IMR-90 (cell line): ENCODE measurements around the gene APBB3. TPM values are rescaled to one million over a fixed set of nuclear protein-coding genes. Genes with fewer than 3 reads are reported as not detected.

Experiments used
- ATAC-seq: fragments of 200-7000 bp; cut with Tn5 transposase; 2 replicates; pipeline ENCODE4 v1.9.1; 2020; ENCODE audit warnings: low read depth, mild to moderate bottlenecking, moderate library complexity
- BruUV-seq: library from RNA; stranded (reverse); fragments of 400-500 nt; replicated peaks from 2 replicates; lab custom pipeline; 2021; lab: Mats Ljungman, UMichigan
- CTCF ChIA-PET: fragments of 300-600 bp; formaldehyde crosslinking; extraction: SDS; loops from one replicate; lab custom pipeline; 2021; ENCODE audit warnings: antibody characterized with exemption; lab: Yijun Ruan, JAX
- POLR2A ChIA-PET: fragments of 300-600 bp; sonication (Branson Sonifier 250); formaldehyde crosslinking; loops from one replicate; lab custom pipeline; 2022; ENCODE audit warnings: antibody characterized with exemption; ENCODE audit not compliant: unreplicated experiment; lab: Charles Lee
- DNase-seq: peaks from one replicate; pipeline ENCODE4 v3.0.0; 2013
- H2AFZ ChIP-seq: replicated peaks from 2 replicates; pipeline ENCODE3; 2013; ENCODE audit warnings: low read length, mild to moderate bottlenecking; ENCODE audit not compliant: poor library complexity
- H2AK5ac ChIP-seq: 2 replicates; pipeline ENCODE4 v1.6.1; 2013; ENCODE audit warnings: low read depth, low read length, inconsistent platforms
- H2AK9ac ChIP-seq: replicated peaks from 2 replicates; pipeline ENCODE3; 2013; ENCODE audit warnings: mild to moderate bottlenecking, low read depth, low read length, moderate library complexity; ENCODE audit not compliant: poor library complexity
- H2BK120ac ChIP-seq: 2 replicates; pipeline ENCODE4 v1.6.1; 2013; ENCODE audit warnings: low read depth, low read length, inconsistent platforms
- H2BK15ac ChIP-seq: 3 replicates; pipeline ENCODE4 v1.6.1; 2013; ENCODE audit warnings: low read depth, low read length, inconsistent platforms
- H2BK20ac ChIP-seq: 2 replicates; pipeline ENCODE4 v1.6.1; 2013; ENCODE audit warnings: low read depth, mild to moderate bottlenecking, inconsistent platforms, low read length, moderate library complexity
- H2BK5ac ChIP-seq: 2 replicates; pipeline ENCODE4 v1.6.1; 2013; ENCODE audit warnings: mild to moderate bottlenecking, low read depth, low read length, inconsistent platforms; ENCODE audit not compliant: poor library complexity, severe bottlenecking
- H3K14ac ChIP-seq: replicated peaks from 2 replicates; pipeline ENCODE4 v1.6.1; 2013; ENCODE audit warnings: low read depth, low read length, inconsistent platforms
- H3K18ac ChIP-seq: 2 replicates; pipeline ENCODE4 v1.6.1; 2013; ENCODE audit warnings: low read depth, low read length, control low read depth
- H3K23ac ChIP-seq: 2 replicates; pipeline ENCODE4 v1.6.1; 2013; ENCODE audit warnings: low read depth, low read length, inconsistent platforms
- H3K27ac ChIP-seq: 2 replicates; pipeline ENCODE4 v1.5.1; 2013; ENCODE audit warnings: mild to moderate bottlenecking, control low read depth, low read length; ENCODE audit not compliant: insufficient read depth
- H3K27me3 ChIP-seq: 2 replicates; pipeline ENCODE4 v1.6.1; 2013; ENCODE audit warnings: low read length; ENCODE audit not compliant: control insufficient read depth, insufficient read depth
- H3K36me3 ChIP-seq: 2 replicates; pipeline ENCODE4 v1.6.1; 2013; ENCODE audit warnings: low read length, mixed read lengths; ENCODE audit not compliant: control insufficient read depth, insufficient read depth
- H3K4ac ChIP-seq: 2 replicates; pipeline ENCODE4 v1.6.1; 2013; ENCODE audit warnings: low read depth, low read length, inconsistent platforms
- H3K4me1 ChIP-seq: 2 replicates; pipeline ENCODE4 v1.6.1; 2013; ENCODE audit warnings: low read length, mixed read lengths; ENCODE audit not compliant: control insufficient read depth, insufficient read depth
- H3K4me2 ChIP-seq: 2 replicates; pipeline ENCODE4 v1.6.1; 2013; ENCODE audit warnings: low read depth, mild to moderate bottlenecking, control low read depth, low read length, moderate library complexity
- H3K4me3 ChIP-seq: 2 replicates; pipeline ENCODE4 v1.5.1; 2013; ENCODE audit warnings: low read depth, mild to moderate bottlenecking, control low read depth, low read length, moderate library complexity; ENCODE audit not compliant: insufficient read depth
- H3K56ac ChIP-seq: 2 replicates; pipeline ENCODE4 v1.6.1; 2013; ENCODE audit warnings: low read length, inconsistent platforms; ENCODE audit not compliant: insufficient read depth; ENCODE audit errors: extremely low read depth
- H3K79me1 ChIP-seq, 2 experiments: 2 replicates each; pipeline ENCODE4 v1.6.1; 2013; ENCODE audit warnings: low read length in 2 of 2, inconsistent platforms in 1 of 2, low read depth in 1 of 2
- H3K9ac ChIP-seq: 2 replicates; pipeline ENCODE4 v1.6.1; 2013; ENCODE audit warnings: low read depth, low read length, control low read depth
- H3K9me1 ChIP-seq: 2 replicates; pipeline ENCODE4 v1.6.1; 2013; ENCODE audit warnings: low read length, inconsistent platforms; ENCODE audit not compliant: insufficient read depth
- H3K9me3 ChIP-seq: 2 replicates; pipeline ENCODE4 v1.6.1; 2013; ENCODE audit warnings: low read length; ENCODE audit not compliant: control insufficient read depth, insufficient read depth
- H4K20me1 ChIP-seq: 2 replicates; pipeline ENCODE4 v1.6.1; 2013; ENCODE audit warnings: low read length, inconsistent platforms; ENCODE audit not compliant: insufficient read depth
- H4K5ac ChIP-seq: 2 replicates; pipeline ENCODE4 v1.6.1; 2013; ENCODE audit warnings: mild to moderate bottlenecking, low read depth, low read length, control low read depth
- H4K8ac ChIP-seq, 2 experiments: 2 replicates each; pipeline ENCODE4 v1.6.1; 2013; ENCODE audit warnings: low read depth in 2 of 2, low read length in 2 of 2, control low read depth in 1 of 2, inconsistent platforms in 1 of 2
- H4K91ac ChIP-seq: 2 replicates; pipeline ENCODE4 v1.6.1; 2013; ENCODE audit warnings: low read depth, low read length, inconsistent platforms; ENCODE audit not compliant: insufficient read depth
- BHLHE40 ChIP-seq: fragments of 150-350 bp; IDR thresholded peaks from 2 replicates; pipeline ENCODE4 v1.6.1; 2016; ENCODE audit warnings: mild to moderate bottlenecking, low read depth, low read length
- CEBPB ChIP-seq: IDR thresholded peaks from 2 replicates; pipeline ENCODE4 v1.6.1; 2012; ENCODE audit warnings: low read depth, low read length, improper control_type of control experiment
- CHD1 ChIP-seq: IDR thresholded peaks from 2 replicates; pipeline ENCODE4 v1.6.1; 2012; ENCODE audit warnings: low read depth, low read length, improper control_type of control experiment
- CTCF ChIP-seq: conservative IDR thresholded peaks from 2 replicates; pipeline ENCODE4 v1.5.1; 2012; ENCODE audit warnings: mild to moderate bottlenecking, low read depth, low read length, improper control_type of control experiment
- ELK1 ChIP-seq: fragments of 150-350 bp; IDR thresholded peaks from 2 replicates; pipeline ENCODE4 v1.6.1; 2016; ENCODE audit warnings: low read depth, mild to moderate bottlenecking, low read length, moderate library complexity, borderline replicate concordance
- FOS ChIP-seq: fragments of 150-350 bp; IDR thresholded peaks from 2 replicates; pipeline ENCODE4 v1.6.1; 2016; ENCODE audit warnings: low read depth, low read length
- MAFK ChIP-seq: IDR thresholded peaks from 2 replicates; pipeline ENCODE4 v1.6.1; 2012; ENCODE audit warnings: low read depth, low read length, improper control_type of control experiment
- MAZ ChIP-seq: IDR thresholded peaks from 2 replicates; pipeline ENCODE4 v1.6.1; 2012; ENCODE audit warnings: low read depth, mild to moderate bottlenecking, low read length, improper control_type of control experiment, moderate library complexity, borderline replicate concordance
- MXI1 ChIP-seq: IDR thresholded peaks from 2 replicates; pipeline ENCODE4 v1.6.1; 2012; ENCODE audit warnings: low read depth, mild to moderate bottlenecking, low read length, moderate library complexity, borderline replicate concordance
- NFE2L2 ChIP-seq: fragments of 150-350 bp; IDR thresholded peaks from 2 replicates; pipeline ENCODE4 v1.6.1; 2016; ENCODE audit warnings: low read depth, mild to moderate bottlenecking, low read length
- POLR2A ChIP-seq: IDR thresholded peaks from 2 replicates; pipeline ENCODE4 v1.6.1; 2012; ENCODE audit warnings: mild to moderate bottlenecking, low read depth, low read length
- RAD21 ChIP-seq: IDR thresholded peaks from 2 replicates; pipeline ENCODE4 v1.6.1; 2012; ENCODE audit warnings: low read length, improper control_type of control experiment
- RCOR1 ChIP-seq: IDR thresholded peaks from 2 replicates; pipeline ENCODE4 v1.6.1; 2012; ENCODE audit warnings: mild to moderate bottlenecking, low read length, improper control_type of control experiment; ENCODE audit not compliant: insufficient replicate concordance
- RFX5 ChIP-seq: IDR thresholded peaks from 2 replicates; pipeline ENCODE4 v1.8.0; 2012; ENCODE audit warnings: low read depth, mild to moderate bottlenecking, low read length, moderate library complexity
- SMC3 ChIP-seq: fragments of 150-350 bp; IDR thresholded peaks from 2 replicates; pipeline ENCODE4 v1.6.1; 2016; ENCODE audit warnings: low read depth, mild to moderate bottlenecking, antibody characterized with exemption, low read length, moderate library complexity
- USF2 ChIP-seq: fragments of 150-350 bp; IDR thresholded peaks from 2 replicates; pipeline ENCODE4 v1.6.1; 2017; ENCODE audit warnings: mild to moderate bottlenecking, antibody characterized with exemption, low read length, low read depth
- WGBS, 2 experiments: methylation state at CpG; one replicate each; pipeline versions ENCODE4 v1.1.5 to v1.1.7; 2013; ENCODE audit warnings: missing lambda C conversion rate in 2 of 2; ENCODE audit not compliant: insufficient read length in 1 of 2; ENCODE audit errors: extremely low coverage in 2 of 2; 5-methylcytosine and 5-hydroxymethylcytosine counted together
- dilution Hi-C: fragments of 300-500 bp; cut with HindIII; formaldehyde crosslinking; loops from one replicate; pipeline ENCODE4 v1.14.3; 2018; ENCODE audit warnings: low sequenced_read_pairs; ENCODE audit not compliant: unreplicated experiment
- in situ Hi-C: fragments of 300-500 bp; cut with MboI; formaldehyde crosslinking; loops from 3 replicates; pipeline ENCODE4 v1.14.3; 2019; ENCODE audit warnings: low sequenced_read_pairs, inconsistent platforms, mixed read lengths
- intact Hi-C: fragments of 100-400 bp; cut with micrococcal nuclease; formaldehyde crosslinking; loops from 2 replicates; pipeline ENCODE4 v1.10.0; 2022
- polyA plus RNA-seq, 3 experiments: library from polyadenylated mRNA; depleted of rRNA; stranded (reverse); fragments of >200 nt; gene quantifications; 2 replicates each; pipeline ENCODE4 v1.2.3, GENCODE V29; 2012; ENCODE audit warnings: low replicate concordance in 1 of 3
- total RNA-seq: library from RNA; depleted of rRNA; stranded (reverse); fragments of >200 nt; gene quantifications from 2 replicates; pipeline ENCODE4 v1.2.3, GENCODE V29; 2012

Gene APBB3
- total and polyA plus RNA-seq, 2 of the 4 experiments (the other 2 are of a cell fraction): 6.6 to 23.8 TPM

GRCh38 chr5:140544986-140545385, 19.4 kb downstream of the APBB3 start:
- Histone ChIP-seq H3K79me1 (peaks cover 7 to 31% of the 10 kb centered on the region in 2 experiments; a peak in 3 of 4 replicates), H3K27me3 (no peaks in the 10 kb centered on the region), H2BK5ac (no peak overlapping the region), H3K23ac (no peak overlapping the region), H4K20me1 (peaks cover 17% of the 10 kb centered on the region), H4K8ac (no peak overlapping the region), H2BK120ac (no peak overlapping the region), H3K4me1 (peaks cover 14% of the 10 kb centered on the region), H3K4me2 (no peak overlapping the region), H2AFZ (no peak overlapping the region), H4K5ac (no peak overlapping the region), H2BK20ac (no peak overlapping the region), H3K9me3 (no peaks in the 10 kb centered on the region), H3K27ac (no peak overlapping the region), H3K56ac (no peak overlapping the region), H3K4me3 (no peak overlapping the region), H3K36me3 (peaks cover 23% of the 10 kb centered on the region), H3K14ac (no peak overlapping the region), H2BK15ac (no peak overlapping the region), H3K4ac (no peak overlapping the region), H2AK5ac (no peak overlapping the region), H3K9me1 (0 out of 2 replicates have a peak, but pooled peaks cover 3% of the 10 kb centered on the region), H3K18ac (no peak overlapping the region), H3K9ac (no peak overlapping the region), H2AK9ac (no peak overlapping the region), H4K91ac (no peak overlapping the region)
- in situ Hi-C loops: no loop called here
- ChIA-PET POLR2A (no interaction called here), CTCF (no interaction called here)
- no peak for ATAC-seq
- 83% methylated on average over 3 of the region's 7 CpGs; no CpG with 5 or more reads in 1 of the 2 experiments for WGBS, 2 experiments
- intact Hi-C loops: no loop called here
- no peak for DNase-seq
- TF ChIP-seq POLR2A: no peak
- no peak for TF ChIP-seq RAD21
- no peak for TF ChIP-seq RFX5
- TF ChIP-seq MXI1: no peak
- no peak for TF ChIP-seq BHLHE40
- TF ChIP-seq FOS: no peak
- no peak for TF ChIP-seq MAZ
- TF ChIP-seq CHD1: no peak
- no peak for TF ChIP-seq ELK1
- TF ChIP-seq USF2: no peak
- no peak for TF ChIP-seq CEBPB
- no peak for TF ChIP-seq RCOR1
- TF ChIP-seq CTCF: no peak
- TF ChIP-seq SMC3: no peak
- no peak for TF ChIP-seq MAFK
- no peak for TF ChIP-seq NFE2L2
- dilution Hi-C loops: no loop called here
- BruUV-seq: no TSS peak
